Measurements from ENCODE around the gene SPRED2. TPM values are rescaled to one million over a fixed set of nuclear protein-coding genes. Genes with fewer than 3 reads are reported as not detected.
A peak's percentile ranks its signal among the peaks of the same experiment; 100 is the strongest.

SPRED2 gene
- total and polyA plus RNA-seq, 2 of the 8 experiments (the other 6 are each of a cell fraction or from before 2014, with no cell fraction given), result 15.3 to 22.5 TPM

DNA sequence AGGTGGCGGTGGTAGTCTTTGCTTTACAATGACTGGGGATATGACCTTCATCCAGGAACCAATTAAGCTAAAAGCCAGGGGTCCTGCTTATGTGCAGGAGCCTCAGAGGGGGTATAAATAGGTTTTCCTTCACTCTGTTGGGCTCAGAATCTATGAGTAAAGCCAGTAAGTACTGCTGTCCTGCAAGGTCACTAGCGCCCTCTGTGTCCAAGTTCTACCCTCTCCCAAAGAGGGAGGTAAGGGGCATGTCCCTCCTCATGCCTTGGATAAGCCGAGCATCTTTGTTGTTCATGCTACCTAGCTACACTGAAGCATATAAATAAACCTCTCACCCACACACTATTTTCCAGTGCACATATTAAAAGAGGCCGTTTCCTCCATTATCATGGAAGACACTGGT, 79.4 kb downstream of the SPRED2 start (continued):
- TF ChIP-seq, protein P1, sequence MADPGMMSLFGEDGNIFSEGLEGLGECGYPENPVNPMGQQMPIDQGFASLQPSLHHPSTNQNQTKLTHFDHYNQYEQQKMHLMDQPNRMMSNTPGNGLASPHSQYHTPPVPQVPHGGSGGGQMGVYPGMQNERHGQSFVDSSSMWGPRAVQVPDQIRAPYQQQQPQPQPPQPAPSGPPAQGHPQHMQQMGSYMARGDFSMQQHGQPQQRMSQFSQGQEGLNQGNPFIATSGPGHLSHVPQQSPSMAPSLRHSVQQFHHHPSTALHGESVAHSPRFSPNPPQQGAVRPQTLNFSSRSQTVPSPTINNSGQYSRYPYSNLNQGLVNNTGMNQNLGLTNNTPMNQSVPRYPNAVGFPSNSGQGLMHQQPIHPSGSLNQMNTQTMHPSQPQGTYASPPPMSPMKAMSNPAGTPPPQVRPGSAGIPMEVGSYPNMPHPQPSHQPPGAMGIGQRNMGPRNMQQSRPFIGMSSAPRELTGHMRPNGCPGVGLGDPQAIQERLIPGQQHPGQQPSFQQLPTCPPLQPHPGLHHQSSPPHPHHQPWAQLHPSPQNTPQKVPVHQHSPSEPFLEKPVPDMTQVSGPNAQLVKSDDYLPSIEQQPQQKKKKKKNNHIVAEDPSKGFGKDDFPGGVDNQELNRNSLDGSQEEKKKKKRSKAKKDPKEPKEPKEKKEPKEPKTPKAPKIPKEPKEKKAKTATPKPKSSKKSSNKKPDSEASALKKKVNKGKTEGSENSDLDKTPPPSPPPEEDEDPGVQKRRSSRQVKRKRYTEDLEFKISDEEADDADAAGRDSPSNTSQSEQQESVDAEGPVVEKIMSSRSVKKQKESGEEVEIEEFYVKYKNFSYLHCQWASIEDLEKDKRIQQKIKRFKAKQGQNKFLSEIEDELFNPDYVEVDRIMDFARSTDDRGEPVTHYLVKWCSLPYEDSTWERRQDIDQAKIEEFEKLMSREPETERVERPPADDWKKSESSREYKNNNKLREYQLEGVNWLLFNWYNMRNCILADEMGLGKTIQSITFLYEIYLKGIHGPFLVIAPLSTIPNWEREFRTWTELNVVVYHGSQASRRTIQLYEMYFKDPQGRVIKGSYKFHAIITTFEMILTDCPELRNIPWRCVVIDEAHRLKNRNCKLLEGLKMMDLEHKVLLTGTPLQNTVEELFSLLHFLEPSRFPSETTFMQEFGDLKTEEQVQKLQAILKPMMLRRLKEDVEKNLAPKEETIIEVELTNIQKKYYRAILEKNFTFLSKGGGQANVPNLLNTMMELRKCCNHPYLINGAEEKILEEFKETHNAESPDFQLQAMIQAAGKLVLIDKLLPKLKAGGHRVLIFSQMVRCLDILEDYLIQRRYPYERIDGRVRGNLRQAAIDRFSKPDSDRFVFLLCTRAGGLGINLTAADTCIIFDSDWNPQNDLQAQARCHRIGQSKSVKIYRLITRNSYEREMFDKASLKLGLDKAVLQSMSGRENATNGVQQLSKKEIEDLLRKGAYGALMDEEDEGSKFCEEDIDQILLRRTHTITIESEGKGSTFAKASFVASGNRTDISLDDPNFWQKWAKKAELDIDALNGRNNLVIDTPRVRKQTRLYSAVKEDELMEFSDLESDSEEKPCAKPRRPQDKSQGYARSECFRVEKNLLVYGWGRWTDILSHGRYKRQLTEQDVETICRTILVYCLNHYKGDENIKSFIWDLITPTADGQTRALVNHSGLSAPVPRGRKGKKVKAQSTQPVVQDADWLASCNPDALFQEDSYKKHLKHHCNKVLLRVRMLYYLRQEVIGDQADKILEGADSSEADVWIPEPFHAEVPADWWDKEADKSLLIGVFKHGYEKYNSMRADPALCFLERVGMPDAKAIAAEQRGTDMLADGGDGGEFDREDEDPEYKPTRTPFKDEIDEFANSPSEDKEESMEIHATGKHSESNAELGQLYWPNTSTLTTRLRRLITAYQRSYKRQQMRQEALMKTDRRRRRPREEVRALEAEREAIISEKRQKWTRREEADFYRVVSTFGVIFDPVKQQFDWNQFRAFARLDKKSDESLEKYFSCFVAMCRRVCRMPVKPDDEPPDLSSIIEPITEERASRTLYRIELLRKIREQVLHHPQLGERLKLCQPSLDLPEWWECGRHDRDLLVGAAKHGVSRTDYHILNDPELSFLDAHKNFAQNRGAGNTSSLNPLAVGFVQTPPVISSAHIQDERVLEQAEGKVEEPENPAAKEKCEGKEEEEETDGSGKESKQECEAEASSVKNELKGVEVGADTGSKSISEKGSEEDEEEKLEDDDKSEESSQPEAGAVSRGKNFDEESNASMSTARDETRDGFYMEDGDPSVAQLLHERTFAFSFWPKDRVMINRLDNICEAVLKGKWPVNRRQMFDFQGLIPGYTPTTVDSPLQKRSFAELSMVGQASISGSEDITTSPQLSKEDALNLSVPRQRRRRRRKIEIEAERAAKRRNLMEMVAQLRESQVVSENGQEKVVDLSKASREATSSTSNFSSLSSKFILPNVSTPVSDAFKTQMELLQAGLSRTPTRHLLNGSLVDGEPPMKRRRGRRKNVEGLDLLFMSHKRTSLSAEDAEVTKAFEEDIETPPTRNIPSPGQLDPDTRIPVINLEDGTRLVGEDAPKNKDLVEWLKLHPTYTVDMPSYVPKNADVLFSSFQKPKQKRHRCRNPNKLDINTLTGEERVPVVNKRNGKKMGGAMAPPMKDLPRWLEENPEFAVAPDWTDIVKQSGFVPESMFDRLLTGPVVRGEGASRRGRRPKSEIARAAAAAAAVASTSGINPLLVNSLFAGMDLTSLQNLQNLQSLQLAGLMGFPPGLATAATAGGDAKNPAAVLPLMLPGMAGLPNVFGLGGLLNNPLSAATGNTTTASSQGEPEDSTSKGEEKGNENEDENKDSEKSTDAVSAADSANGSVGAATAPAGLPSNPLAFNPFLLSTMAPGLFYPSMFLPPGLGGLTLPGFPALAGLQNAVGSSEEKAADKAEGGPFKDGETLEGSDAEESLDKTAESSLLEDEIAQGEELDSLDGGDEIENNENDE (IDR thresholded peaks at IDR 0.05; ENCODE audit: insufficient replicate concordance, low read length), result no peak
- TF ChIP-seq RBBP5 (IDR thresholded peaks at IDR 0.05; ENCODE audit: borderline replicate concordance, low read depth, low read length) (no peak), CHD2 (IDR thresholded peaks at IDR 0.05; ENCODE audit: low read length) (no peak), HDAC2 (IDR thresholded peaks at IDR 0.05; ENCODE audit: borderline replicate concordance in 1 of 2, low read depth in 2 of 2, low read length in 2 of 2) (no peak), RAD21 (IDR thresholded peaks at IDR 0.05 in 1 of 2, conservative IDR thresholded peaks at IDR 0.05 in 1 of 2; ENCODE audit: low read depth in 2 of 2, low read length in 2 of 2) (peak; percentile 53 to 58)

All from H1 (cell line).